OCI-LY1 (cell line): ENCODE results near the gene PCP4.

ENCODE experiments used
- CTCF ChIP-seq: fragments of 200-600 bp; sonication (generic), shearing (Covaris generic); IDR thresholded peaks from 2 replicates; pipeline ENCODE4 v1.5.1; 2017; ENCODE audit warnings: mild to moderate bottlenecking, antibody characterized with exemption, low read length, moderate library complexity, mixed read lengths
- EZH2 ChIP-seq: fragments of 200-600 bp; sonication (generic), shearing (Covaris generic); IDR thresholded peaks from 2 replicates; pipeline ENCODE4 v1.8.0; 2017; ENCODE audit warnings: borderline replicate concordance, mixed run types, mild to moderate bottlenecking, antibody characterized with exemption, low read length, moderate library complexity, mixed read lengths

GRCh38 chr21:39845571-39846130, 21.6 kb upstream of the PCP4 start:
- no peak for TF ChIP-seq CTCF
- no peak for TF ChIP-seq EZH2
